ENCODE measurements around the gene CA10.

- TF ChIP-seq PPARA (CRISPR knock-in tag; IDR thresholded peaks at IDR 0.05; ENCODE audit: borderline replicate concordance) (no peak), RARB (CRISPR knock-in tag; IDR thresholded peaks at IDR 0.05) (no peak)
These were observed 501.3 kb downstream of the CA10 start for GRCh38 chr17:51657224-51657623.
